Mesothelial cell of epicardium (in vitro differentiated cells): ENCODE results near the gene PAMR1. TPM values are rescaled to one million over a fixed set of nuclear protein-coding genes. Genes with fewer than 3 reads are reported as not detected.
A peak's percentile ranks its signal among the peaks of the same experiment; 100 is the strongest.

Experiments
- DNase-seq, 2 experiments: peaks; one replicate each; pipeline ENCODE4 v3.0.0; 2021; ENCODE audit warnings: low spot score in 2 of 2; ENCODE audit not compliant: unreplicated experiment in 2 of 2
- H3K27ac Mint-ChIP-seq: 2 replicates; pipeline ENCODE4 v1.8.0; 2021; ENCODE audit warnings: mixed read lengths
- H3K27me3 Mint-ChIP-seq: 2 replicates; pipeline ENCODE4 v1.8.0; 2021; ENCODE audit warnings: low read depth, mixed read lengths
- H3K36me3 Mint-ChIP-seq: 2 replicates; pipeline ENCODE4 v1.8.0; 2021; ENCODE audit warnings: mixed read lengths
- H3K4me1 Mint-ChIP-seq: 2 replicates; pipeline ENCODE4 v1.8.0; 2021; ENCODE audit warnings: mixed read lengths
- H3K4me3 Mint-ChIP-seq: 2 replicates; pipeline ENCODE4 v1.8.0; 2021; ENCODE audit warnings: mild to moderate bottlenecking, moderate library complexity, mixed read lengths
- H3K9me3 Mint-ChIP-seq: 2 replicates; pipeline ENCODE4 v1.8.0; 2021; ENCODE audit warnings: mixed read lengths
- total RNA-seq: library from RNA; stranded (reverse); gene quantifications from 3 replicates; pipeline ENCODE4 v1.2.1, GENCODE V29; 2021
- TF ChIP-seq, protein P1 (sequence below): fragments of 200-600 bp; sonication (generic); IDR thresholded peaks from one replicate; pipeline ENCODE4 v1.5.0; 2021; ENCODE audit warnings: antibody characterized with exemption; ENCODE audit not compliant: unreplicated experiment

Gene PAMR1
- total RNA-seq, 1 donor from 2014 or later, result 38.3 TPM

DNA sequence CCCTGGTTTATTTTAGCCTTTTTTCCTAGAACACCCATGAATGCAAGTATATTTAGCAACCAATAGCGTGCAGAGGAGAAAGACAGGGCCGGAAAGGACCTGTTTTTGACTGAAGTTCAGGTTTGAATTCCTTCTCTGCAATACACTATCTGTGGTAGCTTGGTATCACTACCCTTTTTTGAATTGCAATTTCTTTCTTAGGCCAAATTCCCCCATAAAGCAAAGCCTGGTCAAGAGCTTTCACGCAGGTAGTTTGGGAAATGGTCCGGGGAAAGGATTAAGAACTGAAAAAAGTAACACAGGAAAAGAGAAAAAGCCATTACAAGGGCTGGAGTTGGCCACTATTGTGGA is 38.8 kb upstream of the PAMR1 start:
- Mint-ChIP-seq H3K4me1 (peaks cover 13% of the 10 kb centered on the region), H3K36me3 (peaks cover 5% of the 10 kb centered on the region), H3K27ac (no peak overlapping the region), H3K27me3 (peaks cover 21% of the 10 kb centered on the region), H3K4me3 (no peak overlapping the region), H3K9me3 (peaks cover 9% of the 10 kb centered on the region)
- DNase-seq, result no peak
- TF ChIP-seq, protein P1, sequence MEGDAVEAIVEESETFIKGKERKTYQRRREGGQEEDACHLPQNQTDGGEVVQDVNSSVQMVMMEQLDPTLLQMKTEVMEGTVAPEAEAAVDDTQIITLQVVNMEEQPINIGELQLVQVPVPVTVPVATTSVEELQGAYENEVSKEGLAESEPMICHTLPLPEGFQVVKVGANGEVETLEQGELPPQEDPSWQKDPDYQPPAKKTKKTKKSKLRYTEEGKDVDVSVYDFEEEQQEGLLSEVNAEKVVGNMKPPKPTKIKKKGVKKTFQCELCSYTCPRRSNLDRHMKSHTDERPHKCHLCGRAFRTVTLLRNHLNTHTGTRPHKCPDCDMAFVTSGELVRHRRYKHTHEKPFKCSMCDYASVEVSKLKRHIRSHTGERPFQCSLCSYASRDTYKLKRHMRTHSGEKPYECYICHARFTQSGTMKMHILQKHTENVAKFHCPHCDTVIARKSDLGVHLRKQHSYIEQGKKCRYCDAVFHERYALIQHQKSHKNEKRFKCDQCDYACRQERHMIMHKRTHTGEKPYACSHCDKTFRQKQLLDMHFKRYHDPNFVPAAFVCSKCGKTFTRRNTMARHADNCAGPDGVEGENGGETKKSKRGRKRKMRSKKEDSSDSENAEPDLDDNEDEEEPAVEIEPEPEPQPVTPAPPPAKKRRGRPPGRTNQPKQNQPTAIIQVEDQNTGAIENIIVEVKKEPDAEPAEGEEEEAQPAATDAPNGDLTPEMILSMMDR, result no peak

DNA sequence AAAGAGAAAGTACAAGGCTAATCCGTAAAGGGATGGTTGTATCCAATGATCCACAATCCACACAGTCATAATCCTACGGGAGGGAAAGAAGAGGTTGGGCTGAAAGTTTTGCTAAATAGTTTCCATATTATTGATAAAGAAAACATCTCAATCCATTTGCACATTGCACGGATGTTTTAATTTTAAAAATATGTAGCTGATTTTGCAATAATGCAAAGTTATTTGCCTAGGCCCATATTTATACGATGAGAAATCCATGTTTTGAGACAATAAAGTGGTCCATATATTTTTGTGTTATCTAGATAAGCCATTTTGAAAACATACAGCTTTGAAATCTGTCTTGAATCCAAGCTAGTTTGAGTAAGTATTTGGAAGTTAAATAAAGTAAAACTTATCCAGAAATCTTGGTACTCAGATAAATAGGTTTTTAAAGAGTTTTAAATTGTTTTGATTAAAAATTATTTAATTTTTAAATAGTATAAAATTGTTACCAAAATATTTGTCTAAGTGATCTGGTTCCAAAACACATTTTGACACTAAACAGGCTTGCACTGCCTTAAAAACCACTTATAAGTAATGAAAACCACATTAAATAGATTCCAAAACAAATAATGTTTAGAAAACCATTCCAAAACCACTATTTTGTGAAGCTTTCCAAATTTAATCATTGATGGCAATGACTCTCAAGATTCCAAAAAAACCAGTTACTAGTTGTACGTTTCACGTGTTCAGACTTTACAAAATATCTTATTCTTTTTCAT is 38.2 kb upstream of the PAMR1 start:
- no peak for DNase-seq
- H3K9me3 Mint-ChIP-seq, result peaks cover 3% of the 10 kb centered on the region
- H3K27me3 Mint-ChIP-seq, result peaks cover 16% of the 10 kb centered on the region
- H3K27ac Mint-ChIP-seq, result peak overlapping the region; percentile 30
- peaks cover 2% of the 10 kb centered on the region for H3K36me3 Mint-ChIP-seq
- peaks cover 13% of the 10 kb centered on the region for H3K4me1 Mint-ChIP-seq
- no peak overlapping the region for H3K4me3 Mint-ChIP-seq
- TF ChIP-seq, protein P1, result no peak

DNA sequence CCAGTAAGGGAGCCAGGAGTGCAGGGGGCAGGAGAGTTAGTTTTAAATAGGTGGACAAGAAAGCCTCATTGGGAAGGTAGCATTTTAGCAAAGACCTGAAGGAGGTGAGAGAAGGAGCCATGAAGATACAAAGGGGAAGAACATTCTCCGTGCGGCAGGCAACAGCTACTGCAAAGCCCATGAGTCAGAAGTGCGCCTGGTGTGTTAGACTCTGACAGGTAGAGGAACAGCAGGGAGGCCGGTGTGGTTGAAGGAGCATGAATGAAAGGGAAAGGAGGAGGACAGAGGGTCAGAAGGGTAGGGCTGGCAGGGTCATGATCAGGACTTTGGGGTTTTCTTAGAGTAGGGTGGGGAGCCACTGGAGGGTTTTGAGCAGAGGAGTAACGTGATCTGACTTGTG is 34.5 kb upstream of the PAMR1 start:
- Mint-ChIP-seq H3K4me1 (peaks cover 6% of the 10 kb centered on the region), H3K27me3 (peaks cover 13% of the 10 kb centered on the region), H3K9me3 (no peaks in the 10 kb centered on the region), H3K27ac (no peak overlapping the region), H3K36me3 (no peaks in the 10 kb centered on the region), H3K4me3 (no peak overlapping the region)
- TF ChIP-seq, protein P1, result no peak
- no peak for DNase-seq

DNA sequence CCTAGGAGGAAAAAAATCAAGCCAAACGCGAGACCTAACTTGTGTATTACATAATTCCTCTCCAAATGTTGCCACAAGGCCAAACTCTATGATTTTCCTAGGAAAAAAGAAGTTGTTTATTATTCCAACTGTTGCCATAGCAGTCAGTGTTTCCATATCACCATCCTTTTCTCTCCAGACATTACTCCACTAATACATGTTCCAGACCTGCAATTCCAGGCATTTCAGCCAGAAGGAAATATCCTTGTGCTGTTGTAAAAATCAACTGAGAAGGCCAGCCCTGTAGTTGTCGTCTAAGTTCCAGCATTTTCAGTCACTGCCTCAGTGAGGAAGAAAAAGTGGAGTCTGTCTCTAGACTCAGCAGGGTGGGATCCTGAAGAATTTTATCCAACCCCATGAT is 33.1 kb upstream of the PAMR1 start:
- no peak overlapping the region for H3K27ac Mint-ChIP-seq
- H3K36me3 Mint-ChIP-seq, result no peaks in the 10 kb centered on the region
- TF ChIP-seq, protein P1, result no peak
- H3K27me3 Mint-ChIP-seq, result peaks cover 11% of the 10 kb centered on the region
- no peak overlapping the region for H3K4me3 Mint-ChIP-seq
- no peaks in the 10 kb centered on the region for H3K9me3 Mint-ChIP-seq
- no peak for DNase-seq
- H3K4me1 Mint-ChIP-seq, result peaks cover 14% of the 10 kb centered on the region

DNA sequence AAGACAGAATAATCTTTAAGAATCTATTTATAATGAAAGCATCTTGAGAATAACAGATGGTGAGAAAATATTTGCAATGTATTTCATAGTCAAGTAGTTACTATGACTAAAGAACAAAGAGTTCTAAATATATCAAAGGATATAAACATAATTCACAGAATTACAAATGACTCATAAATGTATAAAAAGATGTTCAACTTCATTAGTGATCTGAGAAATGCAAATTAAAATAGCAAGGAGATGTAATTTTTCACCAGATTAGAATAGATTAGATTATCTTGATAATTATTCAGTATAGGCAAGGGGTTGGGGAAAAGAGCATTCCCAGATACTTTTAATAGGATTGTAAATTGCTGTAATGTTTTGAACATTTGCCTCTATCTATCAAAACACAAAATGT is 30.1 kb upstream of the PAMR1 start:
- no peaks in the 10 kb centered on the region for H3K36me3 Mint-ChIP-seq
- H3K4me1 Mint-ChIP-seq, result peaks cover 10% of the 10 kb centered on the region
- no peaks in the 10 kb centered on the region for H3K9me3 Mint-ChIP-seq
- no peak overlapping the region for H3K4me3 Mint-ChIP-seq
- TF ChIP-seq, protein P1, result no peak
- H3K27ac Mint-ChIP-seq, result no peak overlapping the region
- H3K27me3 Mint-ChIP-seq, result peaks cover 7% of the 10 kb centered on the region
- DNase-seq, result no peak
